Osteoblast (primary cell): Measurements from ENCODE around the gene UBE2L3. TPM values are rescaled to one million over a fixed set of nuclear protein-coding genes. Genes with fewer than 3 reads are reported as not detected.
"Not testable (repeated sequence)": the region's sequence is repeated elsewhere in the genome, so short reads cannot be mapped to it uniquely, and the experiment has no call there.

Experiments used
- DNase-seq: peaks from one replicate; pipeline ENCODE4 v3.0.0; 2011; ENCODE audit warnings: low spot score, mixed read lengths; ENCODE audit not compliant: insufficient read length; ENCODE audit errors: missing footprints
- H2AFZ ChIP-seq: 2 replicates; pipeline ENCODE4 v1.6.0; 2011; ENCODE audit warnings: mild to moderate bottlenecking, low read length
- H3K27ac ChIP-seq: 2 replicates; pipeline ENCODE4 v1.5.1; 2011; ENCODE audit warnings: mild to moderate bottlenecking, low read depth, low read length, moderate library complexity
- H3K27me3 ChIP-seq: 2 replicates; pipeline ENCODE4 v1.6.0; 2012; ENCODE audit warnings: mild to moderate bottlenecking, control low read depth, inconsistent platforms, low read length, moderate library complexity; ENCODE audit not compliant: insufficient read depth
- H3K36me3 ChIP-seq: 2 replicates; pipeline ENCODE4 v1.5.1; 2011; ENCODE audit warnings: mild to moderate bottlenecking, low read length, control low read depth, moderate library complexity; ENCODE audit not compliant: insufficient read depth
- H3K4me1 ChIP-seq: 2 replicates; pipeline ENCODE4 v1.5.1; 2011; ENCODE audit warnings: mild to moderate bottlenecking, low read length, control low read depth, moderate library complexity; ENCODE audit not compliant: insufficient read depth
- H3K4me2 ChIP-seq: 2 replicates; pipeline ENCODE4 v1.6.0; 2011; ENCODE audit warnings: mild to moderate bottlenecking, low read length; ENCODE audit not compliant: insufficient read depth
- H3K4me3 ChIP-seq: fragments of 200-600 bp; sonication (generic); 3 replicates; pipeline ENCODE4 v1.5.1; 2012; ENCODE audit warnings: mild to moderate bottlenecking, low read length, inconsistent platforms; ENCODE audit not compliant: insufficient read depth
- H3K79me2 ChIP-seq: 2 replicates; pipeline ENCODE4 v1.6.0; 2012; ENCODE audit warnings: mild to moderate bottlenecking, low read length, control low read depth, inconsistent platforms; ENCODE audit not compliant: insufficient read depth
- H3K9me3 ChIP-seq: 2 replicates; pipeline ENCODE4 v1.5.1; 2011; ENCODE audit warnings: low read depth, low read length, control low read depth
- H4K20me1 ChIP-seq: 2 replicates; pipeline ENCODE4 v1.6.0; 2012; ENCODE audit warnings: mild to moderate bottlenecking, low read length, control low read depth; ENCODE audit not compliant: insufficient read depth
- CTCF ChIP-seq: IDR thresholded peaks from 2 replicates; pipeline ENCODE4 v1.5.1; 2011; ENCODE audit warnings: mild to moderate bottlenecking, low read depth, low read length, moderate library complexity; ENCODE audit errors: extremely low read depth
- total RNA-seq: library from RNA; depleted of rRNA; stranded (reverse); fragments of >200 nt; gene quantifications from 2 replicates; pipeline ENCODE4 v1.2.3, GENCODE V29; 2012

Gene UBE2L3
- total RNA-seq, 1 donor = 40.2 TPM

GRCh38 chr22:21634081-21634480 lies 66.6 kb downstream of the UBE2L3 start:
- Histone ChIP-seq H3K4me3 (no peak overlapping the region), H3K4me1 (peaks cover 2% of the 10 kb centered on the region), H3K27me3 (no peaks in the 10 kb centered on the region), H3K79me2 (peaks cover 7% of the 10 kb centered on the region), H3K36me3 (no peaks in the 10 kb centered on the region), H3K27ac (no peak overlapping the region), H4K20me1 (peaks cover 2% of the 10 kb centered on the region), H2AFZ (no peak overlapping the region), H3K9me3 (no peaks in the 10 kb centered on the region), H3K4me2 (no peak overlapping the region)
- TF ChIP-seq CTCF = no peak
- DNase-seq = peak; percentile 46

- Histone ChIP-seq H3K4me1 (no peaks in the 10 kb centered on the region), H3K9me3 (no peaks in the 10 kb centered on the region), H2AFZ (no peak overlapping the region), H3K4me3 (no peak overlapping the region), H3K27me3 (no peaks in the 10 kb centered on the region), H4K20me1 (no peaks in the 10 kb centered on the region), H3K27ac (no peak overlapping the region), H3K36me3 (no peaks in the 10 kb centered on the region), H3K79me2 (no peaks in the 10 kb centered on the region), H3K4me2 (no peak overlapping the region)
- no peak for TF ChIP-seq CTCF
- DNase-seq = no peak
Observed at GRCh38 chr22:21634844-21635243, 67.3 kb downstream of the UBE2L3 start.

GRCh38 chr22:21635771-21636510 lies 68.4 kb downstream of the UBE2L3 start:
- DNase-seq = peak; percentile 66
- no peak for TF ChIP-seq CTCF
- H3K27me3 ChIP-seq = no peaks in the 10 kb centered on the region
- H2AFZ ChIP-seq = no peak overlapping the region
- H3K79me2 ChIP-seq = no peaks in the 10 kb centered on the region
- no peaks in the 10 kb centered on the region for H3K9me3 ChIP-seq
- H3K36me3 ChIP-seq = no peaks in the 10 kb centered on the region
- H3K4me1 ChIP-seq = peaks cover under 1% of the 10 kb centered on the region
- no peaks in the 10 kb centered on the region for H4K20me1 ChIP-seq
- H3K27ac ChIP-seq = no peak overlapping the region
- no peak overlapping the region for H3K4me3 ChIP-seq
- no peak overlapping the region for H3K4me2 ChIP-seq

- H4K20me1 ChIP-seq = no peaks in the 10 kb centered on the region
- no peaks in the 10 kb centered on the region for H3K79me2 ChIP-seq
- no peak overlapping the region for H3K27ac ChIP-seq
- DNase-seq = peak; percentile 53
- H2AFZ ChIP-seq = no peak overlapping the region
- no peak overlapping the region for H3K4me3 ChIP-seq
- no peaks in the 10 kb centered on the region for H3K9me3 ChIP-seq
- H3K4me2 ChIP-seq = no peak overlapping the region
- no peak for TF ChIP-seq CTCF
- peaks cover 9% of the 10 kb centered on the region for H3K4me1 ChIP-seq
- H3K36me3 ChIP-seq = no peaks in the 10 kb centered on the region
- no peaks in the 10 kb centered on the region for H3K27me3 ChIP-seq
Observed at GRCh38 chr22:21636629-21637218, 69.2 kb downstream of the UBE2L3 start.

GRCh38 chr22:21637450-21637849 lies 69.9 kb downstream of the UBE2L3 start:
- H4K20me1 ChIP-seq, H2AFZ ChIP-seq, H3K4me3 ChIP-seq, H3K79me2 ChIP-seq, H3K4me1 ChIP-seq, H3K36me3 ChIP-seq, H3K27me3 ChIP-seq, H3K4me2 ChIP-seq, DNase-seq, H3K9me3 ChIP-seq, H3K27ac ChIP-seq: not testable (repeated sequence)
